ENCODE results near the gene CROCC. TPM values are rescaled to one million over a fixed set of nuclear protein-coding genes. Genes with fewer than 3 reads are reported as not detected.

Gene CROCC
- total RNA-seq, 1 experiment from 2014 or later, result 36.9 TPM

Other genes with a start within 250 kb of the CROCC start
- not detected in 2 replicates for gene RNU1-4, start 181.4 kb upstream of the CROCC start, total RNA-seq (2014; rRNA removed; shearing (Covaris generic); ENCODE audit: low replicate concordance)
- gene RNU1-2, start 26.0 kb upstream of the CROCC start, total RNA-seq (2014; rRNA removed; shearing (Covaris generic); ENCODE audit: low replicate concordance), result not detected in 2 replicates
- 112 and 123 TPM in 2 replicates for gene MFAP2, start 58.7 kb downstream of the CROCC start, total RNA-seq (2014; rRNA removed; shearing (Covaris generic); ENCODE audit: low replicate concordance)
- gene ATP13A2, start 90.0 kb downstream of the CROCC start, total RNA-seq (2014; rRNA removed; shearing (Covaris generic); ENCODE audit: low replicate concordance), result 28.6 and 31.1 TPM in 2 replicates
- gene SDHB, start 132.1 kb downstream of the CROCC start, total RNA-seq (2014; rRNA removed; shearing (Covaris generic); ENCODE audit: low replicate concordance), result 332 and 487 TPM in 2 replicates
- 0.20 TPM in 1 of 2 replicates, not detected in the other for gene PADI2, start 197.5 kb downstream of the CROCC start, total RNA-seq (2014; rRNA removed; shearing (Covaris generic); ENCODE audit: low replicate concordance)

Data from MG63 (cell line).